Kidney (tissue), 14 donors: ENCODE measurements around the gene GOLPH3L. TPM values are rescaled to one million over a fixed set of nuclear protein-coding genes. Genes with fewer than 3 reads are reported as not detected.

Source experiments
- DNase-seq, 5 donors: peaks; one replicate each; pipeline ENCODE4 v3.0.0-alpha.2; 2013 to 2020
- FAIRE-seq: peaks from 2 replicates; lab custom pipeline; 2012; peaks lifted over from hg19 to GRCh38; lab: Jason Lieb, UNC
- H3K27ac ChIP-seq, 2 donors: one replicate each; pipeline ENCODE4 v1.7.0; 2013; ENCODE audit warnings: low read depth in 2 of 2, low read length in 2 of 2, inconsistent platforms in 1 of 2
- H3K27me3 ChIP-seq: one replicate; pipeline ENCODE4 v1.7.1; 2013; ENCODE audit warnings: low read length, inconsistent platforms; ENCODE audit not compliant: control insufficient read depth, insufficient read depth
- H3K36me3 ChIP-seq, 3 donors: one replicate each; pipeline versions ENCODE4 v1.7.0 to v1.7.1; 2013; ENCODE audit warnings: low read length in 3 of 3, control low read depth in 1 of 3, inconsistent platforms in 1 of 3; ENCODE audit not compliant: insufficient read depth in 3 of 3, control insufficient read depth in 2 of 3
- H3K4me1 ChIP-seq, 3 donors: one replicate each; pipeline versions ENCODE4 v1.7.0 to v1.7.1; 2013; ENCODE audit warnings: low read length in 3 of 3, inconsistent platforms in 1 of 3, low read depth in 1 of 3; ENCODE audit not compliant: control insufficient read depth in 2 of 3, insufficient read depth in 2 of 3
- H3K4me3 ChIP-seq, 3 donors: one replicate each; pipeline versions ENCODE4 v1.7.0 to v1.8.1; 2013; ENCODE audit warnings: low read length in 3 of 3, control low read depth in 1 of 3, inconsistent platforms in 1 of 3
- H3K9ac ChIP-seq, 3 donors: one replicate each; pipeline versions ENCODE4 v1.7.0 to v1.7.1; 2013; ENCODE audit warnings: low read length in 3 of 3, control low read depth in 1 of 3, inconsistent platforms in 1 of 3
- H3K9me3 ChIP-seq, 3 donors: one replicate each; pipeline versions ENCODE4 v1.7.0 to v1.7.1; 2013; ENCODE audit warnings: low read length in 3 of 3, control low read depth in 1 of 3, inconsistent platforms in 1 of 3; ENCODE audit not compliant: control insufficient read depth in 2 of 3, insufficient read depth in 1 of 3
- CTCF ChIP-seq: IDR thresholded peaks from 3 replicates; pipeline ENCODE4 v1.5.1; 2012; ENCODE audit warnings: mild to moderate bottlenecking, moderate library complexity, borderline replicate concordance; ENCODE audit not compliant: insufficient read depth; ENCODE audit errors: extremely low read depth
- intact Hi-C: fragments of 100-400 bp; cut with DNase I; formaldehyde crosslinking; loops from one replicate; pipeline ENCODE4 v1.11.1; 2022
- polyA plus RNA-seq: library from polyadenylated mRNA; stranded (reverse); fragments of 350-450 nt; fragmentation: Illumina TruSeq; extraction: RNeasy Lipid Tissue Mini Kit (QIAGEN cat#74804); gene quantifications from one replicate; pipeline ENCODE4 v1.2.3, GENCODE V29; 2014; ENCODE audit warnings: low read depth, low replicate concordance; ENCODE audit not compliant: insufficient read depth
- total RNA-seq: library from RNA; stranded (reverse); fragmentation: NEBNext Ultra II Directional; extraction: Animal tissue kit (Norgen Biotek cat#: 25700); gene quantifications from one replicate; pipeline ENCODE4 v1.2.1, GENCODE V29; 2021
- donor health status: control.
- donor health status: control.
- donor health status: control.
- donor health status: control.
- donor health status: control.
- donor health status: DM: yes; HTN: yes; CAD: no.
- donor health status: Normal renal cell carcinoma (clear cell type).

The GOLPH3L gene
- total and polyA plus RNA-seq, 2 donors from 2014 or later = 21.1 to 36.1 TPM

- H3K27ac ChIP-seq = peak overlapping the region in 1 of 2 donors; percentile 41
- DNase-seq = peak in 2 of 5 donors; percentile 47 to 82
- H3K9ac ChIP-seq = no peak overlapping the region
Measured at GRCh38 chr1:150622303-150622975, 74.5 kb downstream of the GOLPH3L start.

GRCh38 chr1:150621497-150622302 lies 75.3 kb downstream of the GOLPH3L start:
- Histone ChIP-seq H3K9ac (no peak overlapping the region), H3K4me1 (peaks cover 0 to 4% (median 0%) of the 10 kb centered on the region in 3 donors), H3K27ac (peak overlapping the region in 1 of 2 donors; percentile 41), H3K27me3 (no peaks in the 10 kb centered on the region), H3K4me3 (no peak overlapping the region), H3K9me3 (no peaks in the 10 kb centered on the region), H3K36me3 (peaks cover 18 to 48% (median 24%) of the 10 kb centered on the region in 3 donors)
- no peak for FAIRE-seq
- intact Hi-C loops = loop anchor here (10.0 kb wide), 1 partner anchor 47 kb away; the partner anchor contains the start of gene MCL1
- TF ChIP-seq CTCF = peak; percentile 75
- DNase-seq = peak in 3 of 5 donors; percentile 27 to 75 (median 54)

More at GRCh38 chr1:150622303-150622975, 74.5 kb downstream of the GOLPH3L start:
- H3K4me3 ChIP-seq = no peak overlapping the region
- intact Hi-C loops = loop anchor here (10.0 kb wide), 1 partner anchor 48 kb away; the partner anchor contains the start of gene MCL1
- TF ChIP-seq CTCF = no peak
- no peak for FAIRE-seq
- peaks cover 0 to 4% (median 0%) of the 10 kb centered on the region in 3 donors for H3K4me1 ChIP-seq
- H3K36me3 ChIP-seq = peaks cover 22 to 55% (median 24%) of the 10 kb centered on the region in 3 donors
- no peaks in the 10 kb centered on the region for H3K9me3 ChIP-seq
- H3K27me3 ChIP-seq = no peaks in the 10 kb centered on the region

- no peak overlapping the region for H3K9ac ChIP-seq
- no peak for TF ChIP-seq CTCF
- H3K27ac ChIP-seq = peak overlapping the region in 1 of 2 donors; percentile 20
- no peaks in the 10 kb centered on the region for H3K27me3 ChIP-seq
- intact Hi-C loops = loop anchor here (10.0 kb wide), 1 partner anchor 46 kb away; the partner anchor contains the start of gene MCL1
- no peaks in the 10 kb centered on the region for H3K9me3 ChIP-seq
- DNase-seq = no peak
- H3K4me1 ChIP-seq = peaks cover 0 to 4% (median 0%) of the 10 kb centered on the region in 3 donors
- peaks cover 15 to 42% (median 20%) of the 10 kb centered on the region in 3 donors for H3K36me3 ChIP-seq
- FAIRE-seq = no peak
- H3K4me3 ChIP-seq = no peak overlapping the region
Measured at GRCh38 chr1:150620919-150621318, 76.0 kb downstream of the GOLPH3L start.
